Measurements from ENCODE around the gene MYOF. TPM values are rescaled to one million over a fixed set of nuclear protein-coding genes. Genes with fewer than 3 reads are reported as not detected.

The MYOF gene
- total and polyA plus RNA-seq, 10 of the 15 experiments (the other 5 are each of a cell fraction or from before 2014, with no cell fraction given), result 0.02 to 0.59 (median 0.17) TPM

GRCh38 chr10:93498166-93498565 lies 16.0 kb upstream of the MYOF start:
- intact Hi-C loops (cut with micrococcal nuclease; ENCODE audit: unreplicated experiment), result no loop called here
- 19% methylated on average over 5 of the region's 5 CpGs for WGBS (ENCODE audit: insufficient coverage, insufficient replicate concordance, low lambda C conversion rate, missing lambda C conversion rate)
- ChIA-PET SMC1A (ENCODE audit: uncharacterized antibody, unreplicated experiment) (interaction anchor here (1.6 kb wide), 1 partner anchor 13 kb away, joined by 4 read pairs; no protein-coding TSS in a partner anchor), POLR2A (no interaction called here), RAD21 (ENCODE audit: unreplicated experiment) (no interaction called here), CTCF (interaction anchor here (1.0 to 1.1 kb wide), 3 partner anchors 12 to 122 kb away, joined by 3 read pairs; no protein-coding TSS in a partner anchor)
- Histone ChIP-seq H3K27me3 (replicated peaks in 1 of 2; ENCODE audit: control insufficient read depth in 2 of 2, insufficient read depth in 2 of 2, low read length in 1 of 2) (no peaks in the 10 kb centered on the region), H3K27ac (ENCODE audit: control insufficient read depth, insufficient read depth) (peak overlapping the region; percentile 56), H3K9me3 (replicated peaks; ENCODE audit: control insufficient read depth, insufficient read depth, low read length) (no peaks in the 10 kb centered on the region), H2AFZ (ENCODE audit: control insufficient read depth, low read depth, low read length) (peak overlapping the region; percentile 85), H4K20me1 (ENCODE audit: control insufficient read depth, insufficient read depth) (no peaks in the 10 kb centered on the region), H3K9ac (ENCODE audit: control insufficient read depth, insufficient read depth, low read length) (peak overlapping the region; percentile 50), H3K36me3 (ENCODE audit: control insufficient read depth in 2 of 2, insufficient read depth in 2 of 2, low read length in 1 of 2) (no peaks in the 10 kb centered on the region; a peak in 1 of 4 replicates), H3K4me2 (ENCODE audit: control insufficient read depth, insufficient read depth) (peak overlapping the region; percentile 98), H3K4me1 (ENCODE audit: control insufficient read depth, insufficient read depth, low read length) (peaks cover 7% of the 10 kb centered on the region), H3K79me2 (ENCODE audit: control insufficient read depth, insufficient read depth, low read length) (peaks cover 48% of the 10 kb centered on the region), H3K4me3 (peak overlapping the region; percentile 88)
- ATAC-seq, result no peak
- TSS peak; percentile 69 for BruUV-seq (replicated peaks)
- in situ Hi-C loops (cut with MboI), result no loop called here
- FAIRE-seq, result no peak
- no peak for DNase-seq (ENCODE audit: low read depth, low spot score)
- TF ChIP-seq, protein P1, sequence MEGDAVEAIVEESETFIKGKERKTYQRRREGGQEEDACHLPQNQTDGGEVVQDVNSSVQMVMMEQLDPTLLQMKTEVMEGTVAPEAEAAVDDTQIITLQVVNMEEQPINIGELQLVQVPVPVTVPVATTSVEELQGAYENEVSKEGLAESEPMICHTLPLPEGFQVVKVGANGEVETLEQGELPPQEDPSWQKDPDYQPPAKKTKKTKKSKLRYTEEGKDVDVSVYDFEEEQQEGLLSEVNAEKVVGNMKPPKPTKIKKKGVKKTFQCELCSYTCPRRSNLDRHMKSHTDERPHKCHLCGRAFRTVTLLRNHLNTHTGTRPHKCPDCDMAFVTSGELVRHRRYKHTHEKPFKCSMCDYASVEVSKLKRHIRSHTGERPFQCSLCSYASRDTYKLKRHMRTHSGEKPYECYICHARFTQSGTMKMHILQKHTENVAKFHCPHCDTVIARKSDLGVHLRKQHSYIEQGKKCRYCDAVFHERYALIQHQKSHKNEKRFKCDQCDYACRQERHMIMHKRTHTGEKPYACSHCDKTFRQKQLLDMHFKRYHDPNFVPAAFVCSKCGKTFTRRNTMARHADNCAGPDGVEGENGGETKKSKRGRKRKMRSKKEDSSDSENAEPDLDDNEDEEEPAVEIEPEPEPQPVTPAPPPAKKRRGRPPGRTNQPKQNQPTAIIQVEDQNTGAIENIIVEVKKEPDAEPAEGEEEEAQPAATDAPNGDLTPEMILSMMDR (IDR thresholded peaks at IDR 0.05 in 2 of 3, conservative IDR thresholded peaks at IDR 0.05 in 1 of 3; ENCODE audit: control insufficient read depth in 2 of 3, extremely low read depth in 1 of 3, insufficient read depth in 1 of 3, low read depth in 3 of 3, low read length in 3 of 3), result no peak
- TF ChIP-seq, protein P2, sequence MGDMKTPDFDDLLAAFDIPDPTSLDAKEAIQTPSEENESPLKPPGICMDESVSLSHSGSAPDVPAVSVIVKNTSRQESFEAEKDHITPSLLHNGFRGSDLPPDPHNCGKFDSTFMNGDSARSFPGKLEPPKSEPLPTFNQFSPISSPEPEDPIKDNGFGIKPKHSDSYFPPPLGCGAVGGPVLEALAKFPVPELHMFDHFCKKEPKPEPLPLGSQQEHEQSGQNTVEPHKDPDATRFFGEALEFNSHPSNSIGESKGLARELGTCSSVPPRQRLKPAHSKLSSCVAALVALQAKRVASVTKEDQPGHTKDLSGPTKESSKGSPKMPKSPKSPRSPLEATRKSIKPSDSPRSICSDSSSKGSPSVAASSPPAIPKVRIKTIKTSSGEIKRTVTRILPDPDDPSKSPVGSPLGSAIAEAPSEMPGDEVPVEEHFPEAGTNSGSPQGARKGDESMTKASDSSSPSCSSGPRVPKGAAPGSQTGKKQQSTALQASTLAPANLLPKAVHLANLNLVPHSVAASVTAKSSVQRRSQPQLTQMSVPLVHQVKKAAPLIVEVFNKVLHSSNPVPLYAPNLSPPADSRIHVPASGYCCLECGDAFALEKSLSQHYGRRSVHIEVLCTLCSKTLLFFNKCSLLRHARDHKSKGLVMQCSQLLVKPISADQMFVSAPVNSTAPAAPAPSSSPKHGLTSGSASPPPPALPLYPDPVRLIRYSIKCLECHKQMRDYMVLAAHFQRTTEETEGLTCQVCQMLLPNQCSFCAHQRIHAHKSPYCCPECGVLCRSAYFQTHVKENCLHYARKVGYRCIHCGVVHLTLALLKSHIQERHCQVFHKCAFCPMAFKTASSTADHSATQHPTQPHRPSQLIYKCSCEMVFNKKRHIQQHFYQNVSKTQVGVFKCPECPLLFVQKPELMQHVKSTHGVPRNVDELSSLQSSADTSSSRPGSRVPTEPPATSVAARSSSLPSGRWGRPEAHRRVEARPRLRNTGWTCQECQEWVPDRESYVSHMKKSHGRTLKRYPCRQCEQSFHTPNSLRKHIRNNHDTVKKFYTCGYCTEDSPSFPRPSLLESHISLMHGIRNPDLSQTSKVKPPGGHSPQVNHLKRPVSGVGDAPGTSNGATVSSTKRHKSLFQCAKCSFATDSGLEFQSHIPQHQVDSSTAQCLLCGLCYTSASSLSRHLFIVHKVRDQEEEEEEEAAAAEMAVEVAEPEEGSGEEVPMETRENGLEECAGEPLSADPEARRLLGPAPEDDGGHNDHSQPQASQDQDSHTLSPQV (IDR thresholded peaks at IDR 0.05), result no peak
- no peak for TF ChIP-seq SMAD1 (IDR thresholded peaks at IDR 0.05; ENCODE audit: low read depth, partially characterized antibody)
- no peak for TF ChIP-seq BRCA1 (IDR thresholded peaks at IDR 0.05; ENCODE audit: low read depth, low read length)
- TF ChIP-seq EED (IDR thresholded peaks at IDR 0.05; ENCODE audit: low read depth), result no peak
- no peak for TF ChIP-seq CEBPB (IDR thresholded peaks at IDR 0.05; ENCODE audit: borderline replicate concordance in 1 of 2, low read depth in 2 of 2, low read length in 2 of 2)
- no peak for TF ChIP-seq ZNF384 (IDR thresholded peaks at IDR 0.05; ENCODE audit: borderline replicate concordance, low read depth, low read length)
- TF ChIP-seq, protein P3, sequence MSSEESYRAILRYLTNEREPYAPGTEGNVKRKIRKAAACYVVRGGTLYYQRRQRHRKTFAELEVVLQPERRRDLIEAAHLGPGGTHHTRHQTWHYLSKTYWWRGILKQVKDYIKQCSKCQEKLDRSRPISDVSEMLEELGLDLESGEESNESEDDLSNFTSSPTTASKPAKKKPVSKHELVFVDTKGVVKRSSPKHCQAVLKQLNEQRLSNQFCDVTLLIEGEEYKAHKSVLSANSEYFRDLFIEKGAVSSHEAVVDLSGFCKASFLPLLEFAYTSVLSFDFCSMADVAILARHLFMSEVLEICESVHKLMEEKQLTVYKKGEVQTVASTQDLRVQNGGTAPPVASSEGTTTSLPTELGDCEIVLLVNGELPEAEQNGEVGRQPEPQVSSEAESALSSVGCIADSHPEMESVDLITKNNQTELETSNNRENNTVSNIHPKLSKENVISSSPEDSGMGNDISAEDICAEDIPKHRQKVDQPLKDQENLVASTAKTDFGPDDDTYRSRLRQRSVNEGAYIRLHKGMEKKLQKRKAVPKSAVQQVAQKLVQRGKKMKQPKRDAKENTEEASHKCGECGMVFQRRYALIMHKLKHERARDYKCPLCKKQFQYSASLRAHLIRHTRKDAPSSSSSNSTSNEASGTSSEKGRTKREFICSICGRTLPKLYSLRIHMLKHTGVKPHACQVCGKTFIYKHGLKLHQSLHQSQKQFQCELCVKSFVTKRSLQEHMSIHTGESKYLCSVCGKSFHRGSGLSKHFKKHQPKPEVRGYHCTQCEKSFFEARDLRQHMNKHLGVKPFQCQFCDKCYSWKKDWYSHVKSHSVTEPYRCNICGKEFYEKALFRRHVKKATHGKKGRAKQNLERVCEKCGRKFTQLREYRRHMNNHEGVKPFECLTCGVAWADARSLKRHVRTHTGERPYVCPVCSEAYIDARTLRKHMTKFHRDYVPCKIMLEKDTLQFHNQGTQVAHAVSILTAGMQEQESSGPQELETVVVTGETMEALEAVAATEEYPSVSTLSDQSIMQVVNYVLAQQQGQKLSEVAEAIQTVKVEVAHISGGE (CRISPR knock-in tag; IDR thresholded peaks at IDR 0.05), result no peak
- TF ChIP-seq BCL11A (IDR thresholded peaks at IDR 0.05; ENCODE audit: low read depth, low read length), result no peak
- no peak for TF ChIP-seq SMC3 (IDR thresholded peaks at IDR 0.05; ENCODE audit: borderline replicate concordance, low read length)
- no peak for TF ChIP-seq MAX (IDR thresholded peaks at IDR 0.05; ENCODE audit: low read depth, low read length)
- TF ChIP-seq, protein P4, sequence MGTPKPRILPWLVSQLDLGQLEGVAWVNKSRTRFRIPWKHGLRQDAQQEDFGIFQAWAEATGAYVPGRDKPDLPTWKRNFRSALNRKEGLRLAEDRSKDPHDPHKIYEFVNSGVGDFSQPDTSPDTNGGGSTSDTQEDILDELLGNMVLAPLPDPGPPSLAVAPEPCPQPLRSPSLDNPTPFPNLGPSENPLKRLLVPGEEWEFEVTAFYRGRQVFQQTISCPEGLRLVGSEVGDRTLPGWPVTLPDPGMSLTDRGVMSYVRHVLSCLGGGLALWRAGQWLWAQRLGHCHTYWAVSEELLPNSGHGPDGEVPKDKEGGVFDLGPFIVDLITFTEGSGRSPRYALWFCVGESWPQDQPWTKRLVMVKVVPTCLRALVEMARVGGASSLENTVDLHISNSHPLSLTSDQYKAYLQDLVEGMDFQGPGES (IDR thresholded peaks at IDR 0.05), result no peak

All from GM12878 (cell line).